ENCODE measurements around the gene PWWP2B.
A peak's percentile ranks its signal among the peaks of the same experiment; 100 is the strongest.

PWWP2B gene

DNA sequence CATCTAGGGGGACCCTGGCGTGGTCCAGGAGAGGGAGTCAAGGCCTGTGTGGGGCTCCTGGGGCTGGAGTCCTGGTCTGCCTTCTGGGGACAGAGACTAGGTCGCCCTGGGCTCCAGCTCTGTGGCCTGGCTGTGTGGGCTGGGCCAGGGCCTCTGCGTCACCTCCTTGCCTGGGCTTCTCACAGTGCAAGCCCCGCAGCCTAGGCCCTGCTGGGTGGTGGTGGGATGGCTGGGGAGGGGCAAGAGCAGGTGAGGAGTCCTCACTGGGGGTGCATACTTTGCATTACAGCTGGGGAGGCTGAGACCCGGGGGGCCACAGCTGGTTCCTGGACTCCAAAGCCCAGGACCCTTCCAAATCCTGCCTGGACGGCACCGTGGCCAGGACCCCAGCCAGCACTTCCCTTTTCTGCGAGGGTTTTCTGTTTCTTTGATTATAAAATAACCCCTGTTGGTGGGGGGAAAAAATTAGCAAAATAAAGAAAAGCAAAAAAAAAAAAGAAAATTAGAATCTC is 23.5 kb downstream of the PWWP2B start:
- DNase-seq = no peak

DNA sequence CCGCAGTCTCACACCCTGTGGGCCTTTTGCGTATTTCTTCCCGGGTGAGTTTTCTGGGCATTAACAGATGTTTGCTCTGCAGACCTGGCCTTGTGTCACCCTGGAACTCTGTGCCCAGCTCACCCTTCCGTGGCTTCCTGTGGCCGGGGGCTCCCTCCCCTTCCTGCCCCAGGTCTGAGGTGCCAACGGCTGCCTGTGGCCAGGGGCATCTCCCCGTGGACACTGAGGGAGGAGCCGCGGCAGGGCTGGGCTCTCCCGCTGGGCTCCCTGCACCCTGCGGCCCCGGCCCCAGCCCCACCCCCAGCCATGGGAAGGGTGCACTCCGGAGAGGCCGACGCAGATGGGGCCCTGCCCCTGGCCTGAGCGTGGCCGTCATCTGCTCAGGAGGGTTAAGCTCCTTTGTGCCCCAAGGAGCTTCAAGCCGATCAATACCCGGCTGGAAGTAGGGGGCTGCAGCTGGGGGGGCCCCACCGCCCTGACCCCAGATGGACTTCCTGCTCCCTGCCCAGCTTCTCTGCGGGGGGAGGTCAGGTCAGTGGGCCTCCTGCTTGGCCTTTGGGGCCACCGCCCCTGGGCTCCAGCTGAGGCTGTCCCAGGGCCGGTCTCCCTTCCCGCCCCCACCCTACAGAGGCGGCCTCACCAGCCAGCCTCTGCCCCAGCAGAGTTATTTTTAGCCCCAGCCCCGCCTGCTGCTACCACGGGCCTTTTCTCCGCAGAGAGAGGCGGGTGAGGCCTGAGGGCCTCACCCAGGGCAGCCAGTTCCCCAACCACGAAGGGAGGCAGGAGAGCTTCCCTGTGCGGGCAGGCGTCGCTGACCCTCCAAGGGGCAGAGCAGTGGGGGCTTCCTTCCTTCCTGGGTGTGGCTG is 24.2 kb downstream of the PWWP2B start:
- DNase-seq = peak; percentile 43

DNA sequence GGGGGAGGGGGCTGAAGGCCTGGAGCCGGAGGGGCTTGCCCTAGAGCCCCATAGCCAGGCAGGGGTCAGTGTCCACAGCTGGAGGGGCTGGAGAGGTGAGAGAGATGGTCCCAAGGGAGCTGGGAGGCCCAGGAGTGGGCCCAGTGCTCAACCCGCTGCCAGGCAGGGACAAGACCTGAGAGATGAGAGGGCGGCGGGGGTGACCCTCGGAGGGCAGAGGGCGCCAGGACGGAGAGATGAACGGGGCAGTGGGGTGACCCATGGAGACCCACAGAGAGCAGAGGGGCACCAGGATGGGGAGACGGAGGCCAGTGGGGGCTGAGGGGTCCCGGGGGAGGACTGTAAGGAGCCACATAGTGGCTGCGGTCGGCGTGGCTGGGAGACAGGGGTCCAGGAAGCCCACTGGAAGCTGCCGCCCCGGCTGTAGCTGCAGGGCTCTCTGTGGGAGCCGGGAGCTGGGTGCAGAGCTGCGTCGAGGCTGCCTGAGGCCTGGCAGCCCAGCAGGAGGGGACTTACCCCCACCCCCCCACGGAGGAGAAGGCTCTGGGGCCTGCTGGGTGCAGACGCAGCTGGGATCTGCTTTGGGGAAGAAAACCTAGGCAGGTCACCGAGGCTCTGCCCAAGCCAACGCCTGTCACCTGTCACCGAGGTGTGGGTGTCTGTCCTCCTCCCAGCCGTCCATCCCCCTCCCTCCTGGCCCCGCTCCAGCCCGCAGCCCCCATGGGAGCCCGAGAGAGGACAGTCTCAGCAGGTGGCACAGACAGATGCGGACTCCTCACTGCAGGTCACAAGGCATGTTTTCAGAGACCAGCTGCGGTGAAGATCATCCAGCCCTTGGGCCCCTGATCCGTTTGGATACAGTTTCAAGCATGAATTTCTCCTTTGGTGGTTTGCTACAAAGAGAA is 25.1 kb downstream of the PWWP2B start:
- no peak for DNase-seq

DNA sequence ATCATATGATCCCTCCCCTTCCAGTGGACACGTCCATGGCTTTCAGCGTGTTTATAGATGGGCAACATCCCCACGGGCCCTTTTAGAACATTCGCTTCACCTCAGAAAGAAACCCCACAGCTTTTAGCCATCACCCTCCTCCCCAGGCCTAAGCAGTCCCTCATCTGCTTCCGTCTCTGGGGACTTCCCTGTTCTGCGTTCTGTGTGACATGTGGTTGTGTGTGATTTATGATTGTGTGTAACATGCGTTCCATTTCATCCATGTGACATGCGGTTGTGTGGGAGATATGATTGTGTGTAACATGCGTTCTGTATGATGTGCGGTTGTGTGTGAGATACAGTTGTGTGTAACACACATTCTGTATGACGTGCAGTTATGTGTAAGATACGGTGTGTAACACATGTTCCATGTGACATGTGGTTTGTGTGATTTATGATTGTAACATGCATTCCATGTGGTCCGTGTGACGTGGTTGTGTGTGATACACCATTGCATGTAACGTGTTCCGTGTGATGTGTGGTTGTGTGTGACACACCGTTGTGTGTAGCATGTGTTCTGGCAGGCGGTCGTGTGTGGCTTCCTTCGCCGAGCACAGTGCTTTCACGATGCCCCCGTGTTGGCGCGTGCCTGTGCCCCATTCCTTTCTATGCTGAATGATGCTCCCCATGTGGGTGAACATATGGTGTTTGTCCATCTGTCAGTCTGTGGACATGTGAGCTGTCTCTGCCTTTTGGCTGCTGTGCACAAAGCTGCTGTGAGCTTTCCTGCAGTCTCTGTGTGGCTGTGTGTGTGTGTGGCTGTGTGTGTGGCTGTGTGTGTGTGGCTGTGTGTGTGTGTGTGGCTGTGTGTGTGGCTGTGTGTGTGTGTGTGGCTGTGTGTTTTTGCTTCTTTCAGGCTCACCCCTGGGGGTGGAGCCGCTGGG is 26.2 kb downstream of the PWWP2B start:
- DNase-seq = no peak

DNA sequence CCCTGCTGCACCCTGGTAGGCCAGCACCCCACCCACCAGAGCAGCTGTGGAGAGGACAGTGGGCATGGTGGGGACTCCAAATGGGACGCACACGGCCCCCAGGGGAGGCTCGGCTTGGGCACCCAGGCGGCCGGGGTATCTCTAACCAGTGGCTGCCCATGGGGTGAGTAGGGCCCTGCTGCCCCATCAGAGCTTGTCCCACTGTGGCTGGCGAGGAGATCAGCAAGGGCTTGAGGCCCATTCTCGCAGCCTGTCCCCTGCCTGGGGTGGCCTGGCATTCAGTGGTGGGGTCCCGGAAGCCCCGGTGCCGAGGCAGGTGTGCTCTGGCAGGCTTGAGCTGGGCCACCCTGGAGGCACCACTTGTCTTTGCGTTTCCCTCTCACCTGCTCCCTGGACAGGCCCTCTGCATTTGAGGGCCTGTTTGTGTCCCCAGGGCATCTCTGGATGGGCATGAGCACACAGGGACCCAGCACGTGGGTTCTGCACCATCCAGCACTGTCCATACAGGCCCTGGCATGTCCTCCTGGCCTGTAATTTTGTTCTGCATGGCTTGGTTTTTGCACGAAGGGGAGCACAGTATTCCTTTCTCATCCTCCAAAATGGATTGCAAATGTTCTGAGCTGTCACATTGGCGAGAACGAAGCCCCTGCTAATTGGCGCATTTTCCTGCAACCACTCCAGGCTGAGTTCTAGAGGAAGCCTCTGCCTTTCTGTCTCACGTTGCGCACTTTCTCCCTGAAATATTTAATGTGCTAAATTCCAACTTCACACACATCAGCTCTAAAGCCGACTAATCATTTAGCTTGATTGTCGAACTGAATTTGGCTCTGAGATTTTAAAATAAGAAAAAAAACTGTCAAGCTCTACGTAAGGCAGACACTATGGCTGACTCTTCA is 27.2 kb downstream of the PWWP2B start:
- DNase-seq = no peak

DNA sequence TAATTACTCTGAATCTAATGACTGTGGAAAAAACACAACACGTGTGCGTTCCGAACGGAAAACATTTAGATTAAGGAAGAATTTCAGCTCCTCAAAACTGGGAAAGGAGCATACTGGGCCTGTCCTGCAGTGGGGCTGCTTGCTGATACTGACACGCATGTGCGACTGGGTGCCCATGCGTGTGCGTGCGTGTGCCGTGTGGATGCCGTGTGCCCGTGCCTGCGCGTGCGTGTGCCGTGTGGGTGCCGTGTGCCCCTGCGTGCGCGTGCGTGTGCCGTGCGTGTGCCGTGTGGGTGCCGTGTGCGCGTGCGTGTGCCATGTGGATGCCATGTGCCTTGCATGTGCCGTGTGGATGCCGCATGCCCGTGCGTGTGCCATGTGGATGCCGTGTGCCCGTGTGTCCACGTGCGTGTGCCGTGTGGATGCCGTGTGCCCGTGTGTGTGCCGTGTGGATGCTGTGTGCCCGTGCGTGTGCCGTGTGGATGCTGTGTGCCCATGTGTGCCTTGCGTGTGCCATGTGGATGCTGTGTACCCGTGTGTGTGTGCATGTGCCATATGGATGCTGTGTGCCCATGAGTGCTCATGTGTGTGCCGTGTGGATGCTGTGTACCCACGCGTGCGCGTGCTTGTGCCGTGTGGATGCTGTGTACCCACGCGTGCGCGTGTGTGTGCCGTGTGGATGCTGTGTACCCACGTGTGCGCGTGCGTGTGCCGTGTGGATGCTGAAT is 28.2 kb downstream of the PWWP2B start:
- DNase-seq = no peak

DNA sequence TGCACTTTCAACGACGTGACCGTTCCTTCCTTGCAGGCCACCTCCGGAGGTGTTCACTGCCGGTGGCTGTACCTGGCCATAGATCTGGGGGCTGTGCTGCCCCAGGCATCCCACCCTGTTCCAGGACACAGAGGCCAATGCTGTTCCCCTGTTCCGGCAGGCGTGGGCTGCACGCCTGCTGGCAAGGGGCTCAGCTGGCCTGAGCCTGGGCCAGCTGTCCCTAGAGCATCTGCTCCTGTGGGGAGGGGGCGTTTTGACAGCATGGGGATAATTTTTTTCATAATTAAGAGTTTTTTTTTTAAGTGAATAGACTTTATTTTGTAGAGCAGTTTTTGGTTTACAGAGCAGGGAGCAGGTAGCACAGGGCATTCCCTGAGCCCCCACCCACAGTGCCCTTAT is 28.8 kb downstream of the PWWP2B start:
- DNase-seq = no peak

DNA sequence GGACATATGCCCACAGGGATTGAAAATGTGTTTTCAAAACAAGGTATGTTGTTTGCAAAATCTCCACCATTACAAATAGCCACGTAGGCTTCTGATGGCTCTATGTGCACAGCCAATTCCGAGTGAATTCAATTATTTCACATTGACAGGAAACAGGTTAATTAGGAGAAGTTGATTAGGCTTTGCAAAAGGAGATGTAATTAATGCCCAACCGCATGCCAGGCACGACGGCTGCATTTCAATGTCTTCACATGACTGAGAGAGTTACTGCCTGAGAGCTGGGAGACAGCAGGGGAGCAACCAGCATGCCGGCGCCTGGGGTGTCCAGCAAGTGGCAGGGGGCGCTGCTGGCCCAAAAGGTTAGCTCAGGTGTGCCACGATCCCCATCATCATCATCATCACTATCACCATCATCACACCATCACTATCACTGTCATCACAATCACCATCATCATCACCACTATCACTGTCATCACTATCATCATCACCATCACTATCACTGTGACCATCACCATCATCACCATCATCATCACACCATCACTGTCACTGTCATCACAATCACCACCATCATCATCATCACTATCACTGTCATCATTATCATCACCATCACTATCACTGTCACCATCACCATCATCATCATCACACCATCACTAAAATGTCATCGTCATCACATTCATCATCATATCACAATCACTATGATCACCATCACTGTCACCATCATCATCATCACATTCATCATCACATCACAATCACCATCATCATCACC is 30.2 kb downstream of the PWWP2B start:
- no peak for DNase-seq

DNA sequence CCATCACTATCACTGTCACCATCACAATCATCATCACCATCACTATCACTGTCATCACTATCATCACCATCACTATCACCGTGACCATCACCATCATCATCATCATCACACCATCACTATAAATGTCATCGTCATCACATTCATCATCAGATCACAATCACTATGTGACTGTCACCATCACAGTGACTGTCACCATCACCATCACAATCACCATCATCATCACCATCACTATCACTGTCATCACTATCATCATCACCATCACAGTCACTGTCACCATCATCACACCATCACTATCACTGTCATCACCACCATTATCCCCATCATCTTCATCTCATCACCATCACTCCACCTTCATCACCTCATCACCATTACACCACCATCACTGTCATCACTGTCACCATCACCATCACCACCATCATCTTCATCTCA is 31.0 kb downstream of the PWWP2B start:
- DNase-seq = no peak

DNA sequence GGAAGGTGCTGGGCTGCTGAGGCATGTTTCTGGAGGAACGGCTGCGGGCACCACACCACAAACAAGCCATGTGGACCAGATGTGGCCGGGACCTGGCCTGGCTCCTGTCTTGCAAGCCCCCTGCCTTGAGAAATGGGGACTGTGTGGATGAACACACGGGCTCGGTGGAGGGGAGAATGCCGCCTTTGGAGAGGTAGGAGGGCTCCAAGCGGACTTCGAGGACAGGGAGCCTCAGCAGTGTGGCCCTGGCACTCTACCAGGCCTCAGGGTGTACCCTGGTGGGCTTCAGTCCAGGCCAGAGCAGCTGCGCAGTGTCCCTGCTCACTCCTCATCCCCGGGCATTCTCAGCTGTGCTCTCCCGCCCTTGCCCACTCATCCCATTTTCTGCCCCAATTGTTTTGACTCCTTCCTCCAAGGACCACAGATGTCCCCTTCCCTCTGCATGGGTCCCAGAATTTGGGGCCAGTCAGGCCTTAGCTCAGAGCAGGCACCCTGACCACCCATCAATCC is 31.5 kb downstream of the PWWP2B start:
- DNase-seq = no peak

DNA sequence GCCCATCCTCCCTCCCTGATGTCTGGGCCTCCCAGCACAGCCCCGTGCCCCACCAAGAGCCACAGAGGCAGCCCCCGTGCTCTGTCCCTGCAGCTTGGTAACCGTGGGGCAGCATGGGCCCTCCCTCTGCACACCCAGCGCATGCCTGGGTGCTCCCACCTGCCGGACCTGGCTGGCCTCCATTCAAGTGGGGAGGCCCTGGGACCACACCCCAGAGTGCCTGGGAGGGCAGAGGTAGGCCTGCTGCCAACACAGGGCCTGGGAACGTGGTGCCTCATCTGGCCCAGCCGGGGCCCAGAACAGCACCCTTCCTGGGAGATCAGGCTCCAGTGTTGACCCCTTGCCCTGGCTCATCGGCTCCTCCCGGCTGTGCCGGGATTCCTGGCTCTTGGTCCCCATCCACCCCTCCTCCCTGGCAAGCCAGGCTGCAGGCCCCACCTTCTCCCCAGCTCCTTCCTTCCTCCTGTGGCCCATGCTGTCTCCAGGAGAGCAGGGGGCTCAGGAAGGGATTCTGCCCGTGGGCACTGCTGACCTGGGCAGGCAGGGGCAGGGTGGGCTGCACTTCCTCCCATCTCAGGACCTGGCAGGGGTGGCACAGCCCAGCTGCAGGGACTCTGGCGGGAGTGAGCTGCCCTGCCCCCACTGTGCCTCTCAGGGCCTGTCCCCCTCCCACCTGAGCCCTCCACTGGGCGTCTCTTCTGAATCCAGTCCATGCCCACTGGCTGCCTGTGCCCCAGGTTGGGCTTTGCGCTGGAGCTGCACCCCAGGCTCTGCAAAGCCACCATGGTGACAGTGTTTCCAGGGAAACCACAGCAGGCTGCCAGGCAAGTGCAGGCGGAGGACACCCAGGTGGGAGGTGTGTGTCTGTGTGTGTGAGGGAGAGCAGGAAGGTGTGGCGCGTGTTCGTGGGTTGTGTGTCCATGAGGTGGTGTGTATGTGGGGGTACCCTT is 32.6 kb downstream of the PWWP2B start:
- no peak for DNase-seq

DNA sequence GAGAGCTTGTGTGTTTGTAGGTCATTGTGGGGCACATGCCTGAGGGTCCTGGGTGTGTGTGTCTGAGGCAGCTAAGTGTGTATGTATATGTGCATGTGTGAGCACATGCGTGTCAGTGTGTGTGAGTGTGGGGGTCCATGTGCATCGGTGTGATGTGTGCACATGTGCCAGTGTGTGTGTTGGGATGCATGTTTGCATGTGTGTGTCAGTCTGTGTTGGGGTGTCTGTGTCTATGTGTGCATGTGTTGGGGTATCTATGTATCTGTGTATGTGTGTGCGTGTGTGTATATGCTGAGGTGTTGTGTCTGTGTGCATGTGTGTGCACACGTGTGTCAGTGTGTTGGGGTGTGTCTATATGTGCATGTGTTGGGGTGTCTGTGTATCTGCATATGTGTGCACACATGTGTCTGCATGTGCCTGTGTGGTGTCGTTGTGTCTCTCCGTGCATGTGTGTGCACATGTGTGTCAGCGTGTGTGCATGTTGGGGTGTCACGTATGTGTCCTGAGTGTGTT is 33.3 kb downstream of the PWWP2B start:
- no peak for DNase-seq

DNA sequence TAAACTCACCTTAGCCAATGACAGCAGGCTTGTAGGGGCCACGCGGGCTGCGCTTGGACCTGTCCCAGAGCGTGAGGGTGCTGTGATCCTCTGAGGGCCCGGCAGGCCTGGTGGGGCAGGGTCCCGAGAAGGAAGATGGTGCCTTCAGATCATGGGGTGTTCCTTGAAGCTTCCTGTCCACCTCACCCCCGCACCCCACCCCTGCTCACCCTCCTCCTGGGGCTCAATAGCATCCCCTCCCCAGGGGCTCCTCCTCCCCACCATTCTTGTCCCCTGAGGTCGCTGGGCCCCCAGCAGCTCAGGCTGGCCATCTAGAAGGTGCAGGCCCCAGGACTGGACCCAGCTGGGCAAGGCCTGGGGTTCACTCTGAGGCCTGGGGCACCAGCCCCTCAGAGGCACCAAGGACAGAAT is 33.9 kb downstream of the PWWP2B start:
- no peak for DNase-seq

DNA sequence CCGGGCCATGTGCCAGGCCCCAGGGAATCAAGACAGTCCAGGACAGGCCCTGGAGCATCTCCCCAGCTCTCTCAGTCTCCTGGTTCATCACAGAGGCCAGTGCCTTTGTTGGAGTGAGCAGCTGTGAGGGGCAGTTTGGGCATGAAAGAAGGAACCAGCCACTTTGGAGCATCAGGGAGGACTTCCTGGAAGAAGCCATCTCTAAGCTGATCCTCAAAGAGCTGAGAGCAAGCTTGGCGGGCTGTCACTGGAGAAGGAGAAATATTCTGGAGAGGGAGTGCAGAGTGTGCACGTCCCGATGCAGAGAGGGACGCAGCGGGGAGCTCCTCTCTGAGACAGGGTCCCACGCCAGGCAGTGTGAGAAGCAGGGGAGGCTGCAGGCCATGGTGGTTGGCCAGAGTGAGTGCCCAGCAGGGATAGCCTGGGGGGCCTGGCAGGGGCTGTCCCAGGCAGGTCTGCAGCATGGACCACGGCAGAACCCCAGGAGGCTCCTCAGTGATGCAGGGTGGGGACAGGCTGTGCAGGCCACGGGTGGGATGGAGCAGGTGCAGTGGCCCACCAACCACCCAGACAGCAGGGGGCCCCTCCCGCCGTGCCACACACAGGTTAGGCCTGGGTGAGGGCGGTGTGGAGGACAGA is 34.7 kb downstream of the PWWP2B start:
- no peak for DNase-seq

DNA sequence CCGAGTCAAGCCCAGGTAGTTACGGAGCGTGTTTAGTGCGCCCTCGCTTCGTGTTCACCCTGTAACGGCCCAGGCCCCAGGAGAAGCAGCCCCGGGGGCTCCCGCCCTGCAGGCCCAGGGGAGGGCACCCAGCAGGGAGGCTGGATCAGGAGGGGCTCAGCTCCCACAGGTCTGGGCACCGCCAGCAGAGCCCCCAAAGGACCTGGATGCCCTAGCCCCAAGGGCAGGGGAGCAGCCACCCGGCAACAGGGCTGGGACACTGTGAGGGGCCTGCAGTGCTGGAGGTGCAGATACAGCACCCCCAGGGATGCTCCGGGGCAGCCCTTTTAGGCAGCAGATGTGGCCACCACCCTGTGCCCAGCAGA is 35.2 kb downstream of the PWWP2B start:
- no peak for DNase-seq

DNA sequence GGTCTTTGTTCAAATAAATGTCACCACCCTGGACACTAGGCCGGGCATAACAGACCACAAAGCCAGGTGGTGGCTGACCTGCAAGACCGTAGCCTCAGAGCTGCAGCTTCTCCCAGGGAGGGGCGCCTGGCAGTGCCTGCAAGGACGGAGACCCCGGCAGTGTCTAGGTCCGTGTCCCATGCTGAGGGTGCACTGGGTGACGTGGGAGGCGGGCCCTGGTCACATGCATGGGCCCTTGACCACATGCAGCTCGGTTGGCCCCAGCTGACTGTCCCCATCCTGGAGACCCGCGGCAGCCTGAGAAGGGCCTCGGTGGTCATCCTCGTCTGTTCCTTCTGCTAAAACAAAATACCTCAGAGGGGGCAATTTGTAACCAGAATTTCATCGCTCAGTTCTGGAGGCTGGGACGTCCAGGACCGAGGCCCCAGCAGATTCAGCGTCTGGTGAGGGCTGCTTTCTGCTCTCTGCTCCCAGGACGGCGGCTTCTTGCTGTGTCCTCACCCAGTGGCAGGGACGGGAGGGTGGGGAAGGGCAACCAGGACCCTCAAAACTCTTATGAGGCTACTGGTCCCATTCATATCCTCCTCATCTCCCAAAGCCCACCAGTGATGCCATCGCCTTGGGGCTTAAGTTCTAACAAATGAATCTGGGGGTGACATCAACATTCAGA is 36.8 kb downstream of the PWWP2B start:
- DNase-seq = no peak

DNA sequence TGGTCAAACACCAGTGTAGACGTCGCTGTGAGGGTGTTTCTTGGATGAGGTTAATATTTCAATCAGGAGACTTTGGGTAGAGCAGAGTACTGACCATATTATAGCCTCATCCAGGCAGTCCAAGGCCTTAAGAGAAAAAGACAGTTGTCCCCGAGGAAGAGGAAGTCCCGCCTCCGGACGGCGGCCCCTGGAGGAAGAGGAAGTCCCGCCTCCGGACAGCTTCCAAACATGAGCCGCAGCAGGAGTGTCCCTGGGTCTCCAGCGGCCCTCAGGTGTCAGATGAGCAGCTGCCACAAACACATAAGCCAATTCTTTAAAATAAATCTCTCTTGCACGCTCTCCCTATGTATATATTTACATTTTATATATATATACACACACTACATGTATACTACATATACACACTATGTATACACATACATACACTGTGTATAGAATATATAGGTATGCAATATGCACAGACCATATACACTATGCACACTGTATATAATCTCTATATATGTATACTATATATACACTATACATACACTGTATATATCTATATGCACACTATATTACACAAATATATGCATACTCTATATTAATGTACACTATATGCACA is 37.5 kb downstream of the PWWP2B start:
- DNase-seq = peak; percentile 79

Measured in stimulated activated CD8-positive, alpha-beta memory T cell treated with anti-CD3 and anti-CD28 coated beads, Interleukin-4, amount 100 ng/mL, for 48 hours (primary cell).